ENCODE measurements around the gene BPGM.
"Not testable (repeated sequence)": the region's sequence is repeated elsewhere in the genome, so short reads cannot be mapped to it uniquely, and the experiment has no call there.

The BPGM gene

GRCh38 chr7:134649226-134649775, 2.6 kb downstream of the BPGM start:
- no peaks in the 10 kb centered on the region for H3K27me3 ChIP-seq (replicated peaks; ENCODE audit: control insufficient read depth, insufficient read depth, low read length)
- H3K9ac ChIP-seq (ENCODE audit: low read length), result no peak overlapping the region
- H3K4me1 ChIP-seq (ENCODE audit: control insufficient read depth, insufficient read depth, low read length), result peaks cover 23% of the 10 kb centered on the region
- no peaks in the 10 kb centered on the region for H3K9me3 ChIP-seq (ENCODE audit: control insufficient read depth, low read length)
- no peaks in the 10 kb centered on the region for H3K36me3 ChIP-seq (ENCODE audit: control insufficient read depth, insufficient read depth, low read length, severe bottlenecking)
- H3K4me3 ChIP-seq (ENCODE audit: low read length), result no peak overlapping the region
- DNase-seq (ENCODE audit: low read depth), result peak; percentile 43

- H3K4me3 ChIP-seq (ENCODE audit: low read length), result no peak overlapping the region
- no peak for DNase-seq (ENCODE audit: low read depth)
- H3K9ac ChIP-seq (ENCODE audit: low read length), result no peak overlapping the region
- no peaks in the 10 kb centered on the region for H3K9me3 ChIP-seq (ENCODE audit: control insufficient read depth, low read length)
- H3K4me1 ChIP-seq (ENCODE audit: control insufficient read depth, insufficient read depth, low read length), result peaks cover 13% of the 10 kb centered on the region
- no peaks in the 10 kb centered on the region for H3K36me3 ChIP-seq (ENCODE audit: control insufficient read depth, insufficient read depth, low read length, severe bottlenecking)
- H3K27me3 ChIP-seq (replicated peaks; ENCODE audit: control insufficient read depth, insufficient read depth, low read length), result no peaks in the 10 kb centered on the region
Observed at GRCh38 chr7:134651991-134652390, 5.3 kb downstream of the BPGM start.

GRCh38 chr7:134654104-134654775, 7.6 kb downstream of the BPGM start:
- Histone ChIP-seq H3K27me3 (replicated peaks; ENCODE audit: control insufficient read depth, insufficient read depth, low read length) (no peaks in the 10 kb centered on the region), H3K4me3 (ENCODE audit: low read length) (no peak overlapping the region), H3K9ac (ENCODE audit: low read length) (no peak overlapping the region), H3K36me3 (ENCODE audit: control insufficient read depth, insufficient read depth, low read length, severe bottlenecking) (no peaks in the 10 kb centered on the region), H3K4me1 (ENCODE audit: control insufficient read depth, insufficient read depth, low read length) (peaks cover 11% of the 10 kb centered on the region), H3K9me3 (ENCODE audit: control insufficient read depth, low read length) (no peaks in the 10 kb centered on the region)
- no peak for DNase-seq (ENCODE audit: low read depth)

GRCh38 chr7:134657526-134657925, 10.9 kb downstream of the BPGM start:
- no peaks in the 10 kb centered on the region for H3K27me3 ChIP-seq (replicated peaks; ENCODE audit: control insufficient read depth, insufficient read depth, low read length)
- peaks cover 9% of the 10 kb centered on the region for H3K36me3 ChIP-seq (ENCODE audit: control insufficient read depth, insufficient read depth, low read length, severe bottlenecking)
- no peak overlapping the region for H3K4me3 ChIP-seq (ENCODE audit: low read length)
- H3K9me3 ChIP-seq (ENCODE audit: control insufficient read depth, low read length), result no peaks in the 10 kb centered on the region
- peaks cover 9% of the 10 kb centered on the region for H3K4me1 ChIP-seq (ENCODE audit: control insufficient read depth, insufficient read depth, low read length)
- H3K9ac ChIP-seq (ENCODE audit: low read length), result no peak overlapping the region
- no peak for DNase-seq (ENCODE audit: low read depth)

GRCh38 chr7:134660242-134660785, 13.7 kb downstream of the BPGM start:
- DNase-seq (ENCODE audit: low read depth), result peak; percentile 21
- peak overlapping the region; percentile 8 for H3K9ac ChIP-seq (ENCODE audit: low read length)
- peaks cover 9% of the 10 kb centered on the region for H3K4me1 ChIP-seq (ENCODE audit: control insufficient read depth, insufficient read depth, low read length)
- no peaks in the 10 kb centered on the region for H3K9me3 ChIP-seq (ENCODE audit: control insufficient read depth, low read length)
- H3K36me3 ChIP-seq (ENCODE audit: control insufficient read depth, insufficient read depth, low read length, severe bottlenecking), result peaks cover 9% of the 10 kb centered on the region
- no peaks in the 10 kb centered on the region for H3K27me3 ChIP-seq (replicated peaks; ENCODE audit: control insufficient read depth, insufficient read depth, low read length)
- H3K4me3 ChIP-seq (ENCODE audit: low read length), result no peak overlapping the region

- DNase-seq (ENCODE audit: low read depth), result peak; percentile 79
- Histone ChIP-seq H3K27me3 (replicated peaks; ENCODE audit: control insufficient read depth, insufficient read depth, low read length) (no peaks in the 10 kb centered on the region), H3K4me3 (ENCODE audit: low read length) (no peak overlapping the region), H3K4me1 (ENCODE audit: control insufficient read depth, insufficient read depth, low read length) (peaks cover 9% of the 10 kb centered on the region), H3K9ac (ENCODE audit: low read length) (no peak overlapping the region), H3K36me3 (ENCODE audit: control insufficient read depth, insufficient read depth, low read length, severe bottlenecking) (peaks cover 10% of the 10 kb centered on the region), H3K9me3 (ENCODE audit: control insufficient read depth, low read length) (no peaks in the 10 kb centered on the region)
Observed at GRCh38 chr7:134660961-134661376, 14.3 kb downstream of the BPGM start.

- H3K9me3 ChIP-seq (ENCODE audit: control insufficient read depth, low read length), result no peaks in the 10 kb centered on the region
- H3K4me1 ChIP-seq (ENCODE audit: control insufficient read depth, insufficient read depth, low read length), result peaks cover 9% of the 10 kb centered on the region
- peaks cover 11% of the 10 kb centered on the region for H3K36me3 ChIP-seq (ENCODE audit: control insufficient read depth, insufficient read depth, low read length, severe bottlenecking)
- no peak overlapping the region for H3K9ac ChIP-seq (ENCODE audit: low read length)
- no peaks in the 10 kb centered on the region for H3K27me3 ChIP-seq (replicated peaks; ENCODE audit: control insufficient read depth, insufficient read depth, low read length)
- no peak overlapping the region for H3K4me3 ChIP-seq (ENCODE audit: low read length)
- peak; percentile 45 for DNase-seq (ENCODE audit: low read depth)
Observed at GRCh38 chr7:134662166-134662870, 15.7 kb downstream of the BPGM start.

GRCh38 chr7:134662871-134663205, 16.2 kb downstream of the BPGM start:
- peak; percentile 53 for DNase-seq (ENCODE audit: low read depth)
- Histone ChIP-seq H3K36me3 (ENCODE audit: control insufficient read depth, insufficient read depth, low read length, severe bottlenecking) (peaks cover 11% of the 10 kb centered on the region), H3K9me3 (ENCODE audit: control insufficient read depth, low read length) (no peaks in the 10 kb centered on the region), H3K27me3 (replicated peaks; ENCODE audit: control insufficient read depth, insufficient read depth, low read length) (no peaks in the 10 kb centered on the region), H3K4me1 (ENCODE audit: control insufficient read depth, insufficient read depth, low read length) (peaks cover 9% of the 10 kb centered on the region), H3K4me3 (ENCODE audit: low read length) (no peak overlapping the region), H3K9ac (ENCODE audit: low read length) (no peak overlapping the region)

- not testable (repeated sequence) for DNase-seq (ENCODE audit: low read depth); H3K4me3 ChIP-seq (ENCODE audit: low read length); H3K9ac ChIP-seq (ENCODE audit: low read length); H3K4me1 ChIP-seq (ENCODE audit: control insufficient read depth, insufficient read depth, low read length); H3K27me3 ChIP-seq (replicated peaks; ENCODE audit: control insufficient read depth, insufficient read depth, low read length); H3K9me3 ChIP-seq (ENCODE audit: control insufficient read depth, low read length)
- H3K36me3 ChIP-seq (ENCODE audit: control insufficient read depth, insufficient read depth, low read length, severe bottlenecking), result peaks cover 11% of the 10 kb centered on the region
Observed at GRCh38 chr7:134665045-134665444, 18.4 kb downstream of the BPGM start.

- Histone ChIP-seq H3K9me3 (ENCODE audit: control insufficient read depth, low read length) (no peaks in the 10 kb centered on the region), H3K4me3 (ENCODE audit: low read length) (no peak overlapping the region), H3K27me3 (replicated peaks; ENCODE audit: control insufficient read depth, insufficient read depth, low read length) (no peaks in the 10 kb centered on the region), H3K36me3 (ENCODE audit: control insufficient read depth, insufficient read depth, low read length, severe bottlenecking) (peaks cover 2% of the 10 kb centered on the region), H3K4me1 (ENCODE audit: control insufficient read depth, insufficient read depth, low read length) (no peaks in the 10 kb centered on the region), H3K9ac (ENCODE audit: low read length) (no peak overlapping the region)
- DNase-seq (ENCODE audit: low read depth), result no peak
Observed at GRCh38 chr7:134667899-134668298, 21.2 kb downstream of the BPGM start.

GRCh38 chr7:134669388-134669787, 22.7 kb downstream of the BPGM start:
- Histone ChIP-seq H3K27me3 (replicated peaks; ENCODE audit: control insufficient read depth, insufficient read depth, low read length) (no peaks in the 10 kb centered on the region), H3K4me3 (ENCODE audit: low read length) (no peak overlapping the region), H3K9ac (ENCODE audit: low read length) (no peak overlapping the region), H3K4me1 (ENCODE audit: control insufficient read depth, insufficient read depth, low read length) (no peaks in the 10 kb centered on the region), H3K9me3 (ENCODE audit: control insufficient read depth, low read length) (peaks cover 2% of the 10 kb centered on the region), H3K36me3 (ENCODE audit: control insufficient read depth, insufficient read depth, low read length, severe bottlenecking) (peaks cover 2% of the 10 kb centered on the region)
- DNase-seq (ENCODE audit: low read depth), result no peak
